GM23338 (cell line): ENCODE results near the gene STAM2. TPM values are rescaled to one million over a fixed set of nuclear protein-coding genes. Genes with fewer than 3 reads are reported as not detected.

Source experiments
- ATAC-seq: fragments of 200-7000 bp; cut with Tn5 transposase; 3 replicates; pipeline ENCODE4 v1.9.1; 2020
- DNase-seq: peaks from one replicate; pipeline ENCODE4 v3.0.0-alpha.2; 2015; ENCODE audit warnings: low spot score
- H2AFZ ChIP-seq: fragments of 200-600 bp; sonication (generic); 2 replicates; pipeline ENCODE4 v1.8.0; 2016; ENCODE audit warnings: antibody characterized with exemption, mild to moderate bottlenecking, moderate library complexity
- H3F3A ChIP-seq: fragments of 200-600 bp; sonication (generic); replicated peaks from 2 replicates; pipeline ENCODE4 v1.8.0; 2017; ENCODE audit warnings: antibody characterized with exemption, mixed run types, low read depth
- H3K27ac ChIP-seq: fragments of 200-600 bp; sonication (generic); 2 replicates; pipeline ENCODE4 v1.6.1; 2016; ENCODE audit warnings: low read depth
- H3K27me3 ChIP-seq: fragments of 200-600 bp; sonication (generic); 2 replicates; pipeline ENCODE4 v1.8.0; 2016; ENCODE audit warnings: mild to moderate bottlenecking, mixed run types, moderate library complexity; ENCODE audit not compliant: insufficient read depth
- H3K36me3 ChIP-seq: fragments of 200-600 bp; sonication (generic); 2 replicates; pipeline ENCODE4 v1.8.0; 2016; ENCODE audit warnings: mild to moderate bottlenecking; ENCODE audit not compliant: insufficient read depth
- H3K4me1 ChIP-seq: fragments of 200-600 bp; sonication (generic); 2 replicates; pipeline ENCODE4 v1.8.0; 2016; ENCODE audit warnings: mild to moderate bottlenecking, moderate library complexity; ENCODE audit not compliant: insufficient read depth
- H3K4me2 ChIP-seq: fragments of 200-600 bp; sonication (generic); 2 replicates; pipeline ENCODE4 v1.7.1; 2017; ENCODE audit warnings: mixed run types
- H3K4me3 ChIP-seq: fragments of 200-600 bp; sonication (generic); 2 replicates; pipeline ENCODE4 v1.6.1; 2016; ENCODE audit warnings: mixed run types
- H3K79me2 ChIP-seq: fragments of 200-600 bp; sonication (generic); replicated peaks from 2 replicates; pipeline ENCODE4 v1.8.0; 2017; ENCODE audit warnings: mild to moderate bottlenecking; ENCODE audit not compliant: insufficient read depth
- H3K9me2 ChIP-seq: fragments of 200-600 bp; sonication (generic); 2 replicates; pipeline ENCODE4 v1.8.0; 2017; ENCODE audit not compliant: insufficient read depth
- H4K20me1 ChIP-seq: fragments of 200-600 bp; sonication (generic); replicated peaks from 2 replicates; pipeline ENCODE4 v1.8.0; 2017; ENCODE audit warnings: mild to moderate bottlenecking; ENCODE audit not compliant: insufficient read depth
- H3K27ac Mint-ChIP-seq: 2 replicates; pipeline ENCODE4 v1.8.0; 2020; ENCODE audit warnings: inconsistent platforms, mild to moderate bottlenecking, moderate library complexity, mixed read lengths
- H3K27me3 Mint-ChIP-seq: 3 replicates; pipeline ENCODE4 v1.8.0; 2022; ENCODE audit warnings: low read depth, mild to moderate bottlenecking, moderate library complexity, mixed read lengths, inconsistent platforms; ENCODE audit not compliant: insufficient read depth, poor library complexity
- H3K36me3 Mint-ChIP-seq: 3 replicates; pipeline ENCODE4 v1.8.0; 2021; ENCODE audit warnings: low read depth, mild to moderate bottlenecking, inconsistent platforms, moderate library complexity, mixed read lengths
- H3K4me1 Mint-ChIP-seq: 3 replicates; pipeline ENCODE4 v1.8.0; 2020; ENCODE audit warnings: mild to moderate bottlenecking, inconsistent platforms, mixed read lengths
- H3K4me3 Mint-ChIP-seq: 3 replicates; pipeline ENCODE4 v1.8.0; 2021; ENCODE audit warnings: moderate library complexity, mild to moderate bottlenecking, inconsistent platforms, mixed read lengths
- H3K9me3 Mint-ChIP-seq: 3 replicates; pipeline ENCODE4 v1.8.0; 2020; ENCODE audit warnings: moderate library complexity, mild to moderate bottlenecking, inconsistent platforms, mixed read lengths
- CREB1 ChIP-seq: fragments of 250-450 bp; sonication (Bioruptor Pico); IDR thresholded peaks from 2 replicates; pipeline ENCODE4 v1.5.0; 2020; ENCODE audit warnings: low read depth, mild to moderate bottlenecking, moderate library complexity
- JUNB ChIP-seq: IDR thresholded peaks from one replicate; pipeline ENCODE4 v1.6.1; 2016; ENCODE audit warnings: antibody characterized with exemption; ENCODE audit not compliant: unreplicated experiment
- POLR2AphosphoS5 ChIP-seq: IDR thresholded peaks from 2 replicates; pipeline ENCODE4 v1.6.1; 2016; ENCODE audit warnings: antibody characterized with exemption, low read depth
- STAT1 ChIP-seq: IDR thresholded peaks from one replicate; pipeline ENCODE4 v1.6.1; 2016; ENCODE audit warnings: antibody characterized with exemption; ENCODE audit not compliant: unreplicated experiment
- ZNF114 ChIP-seq: fragments of 250-450 bp; sonication (Bioruptor Pico); IDR thresholded peaks from 2 replicates; pipeline ENCODE4 v1.5.0; 2020; ENCODE audit warnings: mild to moderate bottlenecking, moderate library complexity
- ZNF331 ChIP-seq: fragments of 250-450 bp; sonication (Bioruptor Pico); IDR thresholded peaks from 2 replicates; pipeline ENCODE4 v1.5.0; 2020; ENCODE audit warnings: low read depth, mild to moderate bottlenecking, moderate library complexity
- polyA plus RNA-seq: library from polyadenylated mRNA; unstranded; fragments of >200 nt; fragmentation: Nextera tagmentation; extraction: Ambion mirVana; gene quantifications from 2 replicates; pipeline ENCODE4 v1.2.1, GENCODE V29; 2016
- total RNA-seq: library from RNA; depleted of rRNA; stranded (reverse); fragments of >200 nt; shearing (Covaris generic); gene quantifications from 2 replicates; pipeline ENCODE4 v1.2.3, GENCODE V29; 2014
- TF ChIP-seq, protein P1 (sequence below): IDR thresholded peaks from 2 replicates; pipeline ENCODE4 v1.6.1; 2016; ENCODE audit warnings: antibody characterized with exemption
- TF ChIP-seq, protein P2 (sequence below): fragments of 250-450 bp; sonication (Bioruptor Pico); IDR thresholded peaks from 2 replicates; pipeline ENCODE4 v1.5.0; 2020; ENCODE audit warnings: mild to moderate bottlenecking, moderate library complexity
- TF ChIP-seq, protein P3 (sequence below), 2 experiments: fragments of 200-600 bp in 1 of 2; sonication (generic) in 1 of 2; conservative IDR thresholded peaks; 2 replicates each; pipeline versions ENCODE4 v1.5.1 to v1.6.1; 2016 to 2017; ENCODE audit warnings: antibody characterized with exemption in 2 of 2, low read depth in 2 of 2, mild to moderate bottlenecking in 2 of 2, moderate library complexity in 1 of 2

The STAM2 gene
- total and polyA plus RNA-seq, 2 experiments from 2014 or later, result 4.6 to 18.2 TPM

DNA sequence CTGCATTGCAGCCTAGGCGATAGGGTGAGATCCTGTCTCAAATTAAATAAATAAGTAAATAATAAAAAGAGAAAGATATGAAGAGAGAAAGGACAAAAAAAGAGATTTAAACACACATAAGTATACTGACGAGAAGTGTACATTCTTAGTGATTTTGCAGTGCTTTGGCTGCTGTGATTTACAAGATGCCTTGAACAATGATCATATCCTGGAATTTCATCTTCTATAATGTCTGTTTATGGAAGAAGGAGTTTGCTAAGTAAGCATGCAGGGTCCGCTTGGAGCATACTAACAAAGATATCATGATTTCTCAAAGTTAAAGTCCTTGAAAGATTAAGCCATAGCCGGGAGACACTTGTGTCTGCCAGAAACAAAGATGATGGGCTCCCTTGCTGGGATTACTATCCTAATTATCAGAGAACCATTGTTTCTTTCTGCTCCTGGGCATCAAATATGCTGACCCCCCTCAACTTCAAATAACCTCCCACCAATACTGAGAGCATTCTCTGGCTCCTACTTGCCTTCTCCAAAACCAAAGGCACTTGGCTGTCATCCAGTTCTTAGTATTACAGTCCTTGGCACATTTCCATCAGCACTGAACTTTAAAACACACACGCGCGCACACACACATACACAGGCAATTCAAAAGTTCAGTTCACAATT lies 47.5 kb upstream of the STAM2 start:
- Histone ChIP-seq H3K79me2 (no peaks in the 10 kb centered on the region), H3K4me3 (no peak overlapping the region), H3K27me3 (no peaks in the 10 kb centered on the region), H4K20me1 (no peaks in the 10 kb centered on the region), H3F3A (no peaks in the 10 kb centered on the region), H3K9me2 (no peaks in the 10 kb centered on the region), H3K36me3 (no peaks in the 10 kb centered on the region), H3K27ac (no peak overlapping the region), H2AFZ (0 out of 2 replicates have a peak overlapping the region, but pooled peaks have one; percentile 6), H3K4me1 (no peaks in the 10 kb centered on the region), H3K4me2 (no peak overlapping the region)
- 0 out of 3 replicates have a peak, but pooled peaks cover 4% of the 10 kb centered on the region for H3K4me1 Mint-ChIP-seq
- no peak overlapping the region for H3K4me3 Mint-ChIP-seq
- H3K36me3 Mint-ChIP-seq, result no peaks in the 10 kb centered on the region
- peak; percentile 5 for DNase-seq
- H3K27me3 Mint-ChIP-seq, result no peaks in the 10 kb centered on the region
- no peak for TF ChIP-seq POLR2AphosphoS5
- TF ChIP-seq CREB1 (CRISPR knock-in tag), result no peak
- H3K9me3 Mint-ChIP-seq, result no peaks in the 10 kb centered on the region; the same call in 2 of the 3 replicates
- ATAC-seq, result no peak
- H3K27ac Mint-ChIP-seq, result no peak overlapping the region

DNA sequence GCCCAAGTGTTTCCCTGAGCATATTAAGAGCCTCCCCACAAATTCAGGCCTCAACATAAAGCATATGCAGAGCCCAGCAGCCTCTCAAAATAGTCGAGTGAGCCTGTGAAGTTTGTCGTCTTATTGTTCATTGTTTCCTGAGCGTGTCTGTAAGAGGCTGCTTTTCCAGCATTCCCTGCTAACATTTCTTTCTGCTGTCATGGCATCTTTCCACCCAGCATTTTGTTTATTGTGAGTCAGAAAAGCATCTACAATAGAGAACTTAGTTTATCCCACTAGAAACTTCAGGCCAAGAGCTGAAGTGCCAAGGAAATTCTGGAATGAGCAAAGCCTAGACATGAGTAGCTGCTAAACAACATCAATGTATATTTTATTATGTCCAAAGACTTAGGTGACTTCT lies 46.3 kb upstream of the STAM2 start:
- H3K9me2 ChIP-seq, result no peaks in the 10 kb centered on the region
- H3K4me3 ChIP-seq, result no peak overlapping the region
- H3K36me3 ChIP-seq, result no peaks in the 10 kb centered on the region
- DNase-seq (no peak), ATAC-seq (no peak)
- peak overlapping the region; percentile 4; the same call in 1 of the 2 replicates for H2AFZ ChIP-seq
- no peaks in the 10 kb centered on the region for H3K4me1 Mint-ChIP-seq
- H3K36me3 Mint-ChIP-seq, result no peaks in the 10 kb centered on the region
- no peaks in the 10 kb centered on the region for H3K79me2 ChIP-seq
- no peaks in the 10 kb centered on the region for H3K27me3 ChIP-seq
- H3K9me3 Mint-ChIP-seq, result no peaks in the 10 kb centered on the region; the same call in 2 of the 3 replicates
- no peaks in the 10 kb centered on the region for H3K27me3 Mint-ChIP-seq
- H3F3A ChIP-seq, result no peaks in the 10 kb centered on the region
- H3K4me1 ChIP-seq, result no peaks in the 10 kb centered on the region
- H3K4me3 Mint-ChIP-seq, result no peak overlapping the region
- no peak overlapping the region for H3K27ac ChIP-seq
- H3K27ac Mint-ChIP-seq, result no peak overlapping the region
- no peak overlapping the region for H3K4me2 ChIP-seq
- H4K20me1 ChIP-seq, result no peaks in the 10 kb centered on the region
- TF ChIP-seq STAT1, result no peak
- no peak for TF ChIP-seq ZNF331 (CRISPR knock-in tag)
- no peak for TF ChIP-seq ZNF114
- TF ChIP-seq, protein P1, sequence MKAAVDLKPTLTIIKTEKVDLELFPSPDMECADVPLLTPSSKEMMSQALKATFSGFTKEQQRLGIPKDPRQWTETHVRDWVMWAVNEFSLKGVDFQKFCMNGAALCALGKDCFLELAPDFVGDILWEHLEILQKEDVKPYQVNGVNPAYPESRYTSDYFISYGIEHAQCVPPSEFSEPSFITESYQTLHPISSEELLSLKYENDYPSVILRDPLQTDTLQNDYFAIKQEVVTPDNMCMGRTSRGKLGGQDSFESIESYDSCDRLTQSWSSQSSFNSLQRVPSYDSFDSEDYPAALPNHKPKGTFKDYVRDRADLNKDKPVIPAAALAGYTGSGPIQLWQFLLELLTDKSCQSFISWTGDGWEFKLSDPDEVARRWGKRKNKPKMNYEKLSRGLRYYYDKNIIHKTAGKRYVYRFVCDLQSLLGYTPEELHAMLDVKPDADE, result no peak
- TF ChIP-seq, protein P2, sequence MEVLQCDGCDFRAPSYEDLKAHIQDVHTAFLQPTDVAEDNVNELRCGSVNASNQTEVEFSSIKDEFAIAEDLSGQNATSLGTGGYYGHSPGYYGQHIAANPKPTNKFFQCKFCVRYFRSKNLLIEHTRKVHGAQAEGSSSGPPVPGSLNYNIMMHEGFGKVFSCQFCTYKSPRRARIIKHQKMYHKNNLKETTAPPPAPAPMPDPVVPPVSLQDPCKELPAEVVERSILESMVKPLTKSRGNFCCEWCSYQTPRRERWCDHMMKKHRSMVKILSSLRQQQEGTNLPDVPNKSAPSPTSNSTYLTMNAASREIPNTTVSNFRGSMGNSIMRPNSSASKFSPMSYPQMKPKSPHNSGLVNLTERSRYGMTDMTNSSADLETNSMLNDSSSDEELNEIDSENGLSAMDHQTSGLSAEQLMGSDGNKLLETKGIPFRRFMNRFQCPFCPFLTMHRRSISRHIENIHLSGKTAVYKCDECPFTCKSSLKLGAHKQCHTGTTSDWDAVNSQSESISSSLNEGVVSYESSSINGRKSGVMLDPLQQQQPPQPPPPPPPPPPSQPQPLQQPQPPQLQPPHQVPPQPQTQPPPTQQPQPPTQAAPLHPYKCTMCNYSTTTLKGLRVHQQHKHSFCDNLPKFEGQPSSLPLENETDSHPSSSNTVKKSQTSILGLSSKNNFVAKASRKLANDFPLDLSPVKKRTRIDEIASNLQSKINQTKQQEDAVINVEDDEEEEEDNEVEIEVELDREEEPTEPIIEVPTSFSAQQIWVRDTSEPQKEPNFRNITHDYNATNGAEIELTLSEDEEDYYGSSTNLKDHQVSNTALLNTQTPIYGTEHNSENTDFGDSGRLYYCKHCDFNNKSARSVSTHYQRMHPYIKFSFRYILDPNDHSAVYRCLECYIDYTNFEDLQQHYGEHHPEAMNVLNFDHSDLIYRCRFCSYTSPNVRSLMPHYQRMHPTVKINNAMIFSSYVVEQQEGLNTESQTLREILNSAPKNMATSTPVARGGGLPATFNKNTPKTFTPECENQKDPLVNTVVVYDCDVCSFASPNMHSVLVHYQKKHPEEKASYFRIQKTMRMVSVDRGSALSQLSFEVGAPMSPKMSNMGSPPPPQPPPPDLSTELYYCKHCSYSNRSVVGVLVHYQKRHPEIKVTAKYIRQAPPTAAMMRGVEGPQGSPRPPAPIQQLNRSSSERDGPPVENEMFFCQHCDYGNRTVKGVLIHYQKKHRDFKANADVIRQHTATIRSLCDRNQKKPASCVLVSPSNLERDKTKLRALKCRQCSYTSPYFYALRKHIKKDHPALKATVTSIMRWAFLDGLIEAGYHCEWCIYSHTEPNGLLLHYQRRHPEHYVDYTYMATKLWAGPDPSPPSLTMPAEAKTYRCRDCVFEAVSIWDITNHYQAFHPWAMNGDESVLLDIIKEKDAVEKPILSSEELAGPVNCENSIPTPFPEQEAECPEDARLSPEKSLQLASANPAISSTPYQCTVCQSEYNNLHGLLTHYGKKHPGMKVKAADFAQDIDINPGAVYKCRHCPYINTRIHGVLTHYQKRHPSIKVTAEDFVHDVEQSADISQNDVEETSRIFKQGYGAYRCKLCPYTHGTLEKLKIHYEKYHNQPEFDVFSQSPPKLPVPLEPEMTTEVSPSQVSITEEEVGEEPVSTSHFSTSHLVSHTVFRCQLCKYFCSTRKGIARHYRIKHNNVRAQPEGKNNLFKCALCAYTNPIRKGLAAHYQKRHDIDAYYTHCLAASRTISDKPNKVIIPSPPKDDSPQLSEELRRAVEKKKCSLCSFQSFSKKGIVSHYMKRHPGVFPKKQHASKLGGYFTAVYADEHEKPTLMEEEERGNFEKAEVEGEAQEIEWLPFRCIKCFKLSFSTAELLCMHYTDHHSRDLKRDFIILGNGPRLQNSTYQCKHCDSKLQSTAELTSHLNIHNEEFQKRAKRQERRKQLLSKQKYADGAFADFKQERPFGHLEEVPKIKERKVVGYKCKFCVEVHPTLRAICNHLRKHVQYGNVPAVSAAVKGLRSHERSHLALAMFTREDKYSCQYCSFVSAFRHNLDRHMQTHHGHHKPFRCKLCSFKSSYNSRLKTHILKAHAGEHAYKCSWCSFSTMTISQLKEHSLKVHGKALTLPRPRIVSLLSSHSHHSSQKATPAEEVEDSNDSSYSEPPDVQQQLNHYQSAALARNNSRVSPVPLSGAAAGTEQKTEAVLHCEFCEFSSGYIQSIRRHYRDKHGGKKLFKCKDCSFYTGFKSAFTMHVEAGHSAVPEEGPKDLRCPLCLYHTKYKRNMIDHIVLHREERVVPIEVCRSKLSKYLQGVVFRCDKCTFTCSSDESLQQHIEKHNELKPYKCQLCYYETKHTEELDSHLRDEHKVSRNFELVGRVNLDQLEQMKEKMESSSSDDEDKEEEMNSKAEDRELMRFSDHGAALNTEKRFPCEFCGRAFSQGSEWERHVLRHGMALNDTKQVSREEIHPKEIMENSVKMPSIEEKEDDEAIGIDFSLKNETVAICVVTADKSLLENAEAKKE (CRISPR knock-in tag), result no peak
- TF ChIP-seq, protein P3, sequence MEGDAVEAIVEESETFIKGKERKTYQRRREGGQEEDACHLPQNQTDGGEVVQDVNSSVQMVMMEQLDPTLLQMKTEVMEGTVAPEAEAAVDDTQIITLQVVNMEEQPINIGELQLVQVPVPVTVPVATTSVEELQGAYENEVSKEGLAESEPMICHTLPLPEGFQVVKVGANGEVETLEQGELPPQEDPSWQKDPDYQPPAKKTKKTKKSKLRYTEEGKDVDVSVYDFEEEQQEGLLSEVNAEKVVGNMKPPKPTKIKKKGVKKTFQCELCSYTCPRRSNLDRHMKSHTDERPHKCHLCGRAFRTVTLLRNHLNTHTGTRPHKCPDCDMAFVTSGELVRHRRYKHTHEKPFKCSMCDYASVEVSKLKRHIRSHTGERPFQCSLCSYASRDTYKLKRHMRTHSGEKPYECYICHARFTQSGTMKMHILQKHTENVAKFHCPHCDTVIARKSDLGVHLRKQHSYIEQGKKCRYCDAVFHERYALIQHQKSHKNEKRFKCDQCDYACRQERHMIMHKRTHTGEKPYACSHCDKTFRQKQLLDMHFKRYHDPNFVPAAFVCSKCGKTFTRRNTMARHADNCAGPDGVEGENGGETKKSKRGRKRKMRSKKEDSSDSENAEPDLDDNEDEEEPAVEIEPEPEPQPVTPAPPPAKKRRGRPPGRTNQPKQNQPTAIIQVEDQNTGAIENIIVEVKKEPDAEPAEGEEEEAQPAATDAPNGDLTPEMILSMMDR (conservative IDR thresholded peaks at IDR 0.05; ENCODE audit: low read depth in 2 of 2), result no peak
- no peak for TF ChIP-seq CREB1 (CRISPR knock-in tag)
- no peak for TF ChIP-seq JUNB
